GM21529 (cell line): Measurements from ENCODE around the gene COPS7A.
A peak's percentile ranks its signal among the peaks of the same experiment; 100 is the strongest.
"Not testable (repeated sequence)": the region's sequence is repeated elsewhere in the genome, so short reads cannot be mapped to it uniquely, and the experiment has no call there.

Experiments used
- ATAC-seq: cut with Tn5 transposase; IDR thresholded peaks from one replicate; pipeline ENCODE4 v1.9.1; 2021; ENCODE audit not compliant: unreplicated experiment

COPS7A gene

GRCh38 chr12:6701078-6701768 lies 22.6 kb upstream of the COPS7A start:
- no peak for ATAC-seq

- ATAC-seq = no peak
Measured at GRCh38 chr12:6703631-6704030, 20.2 kb upstream of the COPS7A start.

GRCh38 chr12:6708351-6708750 lies 15.5 kb upstream of the COPS7A start:
- not testable (repeated sequence) for ATAC-seq

GRCh38 chr12:6708960-6709394 lies 14.9 kb upstream of the COPS7A start:
- ATAC-seq = no peak

- ATAC-seq = not testable (repeated sequence)
Measured at GRCh38 chr12:6716031-6716873, 7.6 kb upstream of the COPS7A start.

- ATAC-seq = no peak
Measured at GRCh38 chr12:6716874-6717437, 6.9 kb upstream of the COPS7A start.

- ATAC-seq = no peak
Measured at GRCh38 chr12:6722863-6723262, 983 bp upstream of the COPS7A start.

- ATAC-seq = peak; percentile 24
Measured at GRCh38 chr12:6724409-6724797, 557 bp downstream of the COPS7A start.

- ATAC-seq = no peak
Measured at GRCh38 chr12:6725350-6725749, 1.5 kb downstream of the COPS7A start.

GRCh38 chr12:6729186-6729585 lies 5.3 kb downstream of the COPS7A start:
- no peak for ATAC-seq

GRCh38 chr12:6730169-6730568 lies 6.3 kb downstream of the COPS7A start:
- no peak for ATAC-seq

GRCh38 chr12:6734506-6735387 lies 10.9 kb downstream of the COPS7A start:
- no peak for ATAC-seq

GRCh38 chr12:6735448-6736191 lies 11.8 kb downstream of the COPS7A start:
- ATAC-seq = no peak

- ATAC-seq = no peak
Measured at GRCh38 chr12:6736754-6737153, 12.9 kb downstream of the COPS7A start.

- not testable (repeated sequence) for ATAC-seq
Measured at GRCh38 chr12:6742080-6742479, 18.2 kb downstream of the COPS7A start.

GRCh38 chr12:6742834-6743233 lies 19.0 kb downstream of the COPS7A start:
- ATAC-seq = no peak

GRCh38 chr12:6743300-6743699 lies 19.5 kb downstream of the COPS7A start:
- ATAC-seq = not testable (repeated sequence)

- ATAC-seq = no peak
Measured at GRCh38 chr12:6745741-6746525, 22.1 kb downstream of the COPS7A start.

GRCh38 chr12:6747216-6747615 lies 23.4 kb downstream of the COPS7A start:
- no peak for ATAC-seq
